ENCODE results near the gene TEPSIN. TPM values are rescaled to one million over a fixed set of nuclear protein-coding genes. Genes with fewer than 3 reads are reported as not detected.

TEPSIN gene
- total and polyA plus RNA-seq, 2 of the 8 experiments (the other 6 are each of a cell fraction or from before 2014, with no cell fraction given): 22.9 to 28.0 TPM

DNA sequence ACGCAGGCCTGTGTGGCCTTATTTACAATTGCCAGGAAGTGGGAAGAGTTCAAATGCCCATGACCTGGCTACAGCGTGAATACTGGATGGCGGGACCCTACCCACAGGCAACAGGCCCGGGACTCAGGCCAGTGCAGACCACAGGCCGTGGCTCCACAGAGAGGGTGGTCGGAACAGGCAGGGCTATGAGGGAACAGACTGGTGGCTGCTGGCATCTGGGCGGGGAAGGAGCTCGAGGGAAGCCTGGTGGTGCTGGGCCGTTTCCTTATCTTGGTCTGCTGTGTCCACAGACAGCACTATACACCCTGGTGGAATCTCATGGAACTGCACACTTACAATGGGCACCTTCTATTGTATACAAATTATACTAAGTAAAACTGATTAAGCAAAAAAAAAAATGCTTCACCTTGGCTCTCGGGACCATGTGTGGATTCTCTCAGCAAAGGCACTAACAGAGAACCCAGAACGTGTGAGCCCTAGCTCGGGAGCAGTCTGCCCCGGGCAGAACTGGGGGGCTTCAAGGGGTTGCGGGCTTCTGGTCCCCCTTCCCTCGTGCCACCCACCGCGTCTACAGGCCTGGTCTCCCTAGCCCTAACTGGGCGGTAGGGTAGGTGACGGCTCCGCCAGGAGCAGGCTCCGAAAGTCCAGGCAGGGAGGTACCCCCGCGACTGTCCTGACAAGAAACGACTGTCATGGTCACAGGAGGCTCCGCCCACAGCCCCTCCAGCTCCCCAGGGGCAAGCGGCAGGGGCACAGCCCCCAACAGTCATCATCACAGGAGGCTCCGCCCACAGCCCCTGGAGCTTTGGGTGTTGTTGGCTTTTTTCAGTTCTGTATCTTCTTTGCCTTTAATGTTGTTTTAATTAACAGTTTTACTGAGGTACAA lies 37.9 kb downstream of the TEPSIN start (continued):
- TF ChIP-seq SAP30 (IDR thresholded peaks at IDR 0.05; ENCODE audit: insufficient read depth, insufficient replicate concordance, low read length): no peak
- no peak for TF ChIP-seq RNF2 (IDR thresholded peaks at IDR 0.05; ENCODE audit: borderline replicate concordance, low read depth, low read length, missing control alignments, poor library complexity, severe bottlenecking)
- TF ChIP-seq TAF7 (optimal IDR thresholded peaks at IDR 0.05; ENCODE audit: borderline replicate concordance, low read depth, low read length): no peak

Data from H1 (cell line).